HEK293T (cell line): ENCODE data around the gene FAM229B.

Experiments used
- ARNT ChIP-seq: fragments of 450-650 bp; IDR thresholded peaks from 2 replicates; pipeline ENCODE4 v1.6.1; 2017; ENCODE audit warnings: mild to moderate bottlenecking
- ELF4 ChIP-seq: fragments of 450-650 bp; IDR thresholded peaks from 2 replicates; pipeline ENCODE4 v1.6.1; 2017; ENCODE audit warnings: antibody characterized with exemption
- FOXK2 ChIP-seq: fragments of 450-650 bp; IDR thresholded peaks from 2 replicates; pipeline ENCODE4 v1.6.1; 2016; ENCODE audit warnings: mild to moderate bottlenecking
- HDGF ChIP-seq: fragments of 450-650 bp; IDR thresholded peaks from 2 replicates; pipeline ENCODE4 v1.6.1; 2017; ENCODE audit warnings: antibody characterized with exemption, borderline replicate concordance
- NFRKB ChIP-seq: fragments of 450-650 bp; IDR thresholded peaks from 2 replicates; pipeline ENCODE4 v1.6.1; 2016; ENCODE audit warnings: mild to moderate bottlenecking, moderate library complexity
- SP1 ChIP-seq: fragments of 450-650 bp; IDR thresholded peaks from 2 replicates; pipeline ENCODE4 v1.6.1; 2017
- SUZ12 ChIP-seq: fragments of 450-650 bp; IDR thresholded peaks from 2 replicates; pipeline ENCODE4 v1.6.1; 2016; ENCODE audit warnings: mild to moderate bottlenecking
- TF ChIP-seq, protein P1 (sequence below): fragments of 450-650 bp; IDR thresholded peaks from 2 replicates; pipeline ENCODE4 v1.6.1; 2016

DNA sequence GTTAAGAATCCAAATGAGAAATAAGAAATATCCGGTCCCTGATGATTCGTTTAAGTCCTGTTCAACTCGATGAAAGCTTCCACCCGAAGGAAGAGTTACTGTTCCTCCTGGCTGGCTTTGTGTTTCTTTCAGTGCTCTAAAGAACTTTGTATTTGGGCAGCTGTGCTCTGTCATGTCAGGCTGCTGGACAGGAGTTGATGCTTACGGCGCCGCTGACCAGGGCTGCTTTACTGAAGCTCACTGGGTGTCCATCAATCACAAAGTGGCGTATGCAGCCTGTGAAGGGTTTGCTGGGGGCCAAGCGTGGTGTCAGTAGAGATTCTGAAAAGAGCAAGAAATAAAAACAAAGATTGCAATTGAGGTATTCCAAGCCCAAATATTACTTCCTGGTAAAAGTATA, 21.9 kb downstream of the FAM229B start:
- TF ChIP-seq ELF4 (no peak), SUZ12 (no peak), NFRKB (no peak), SP1 (no peak), ARNT (no peak), HDGF (no peak), FOXK2 (no peak)
- TF ChIP-seq, protein P1, sequence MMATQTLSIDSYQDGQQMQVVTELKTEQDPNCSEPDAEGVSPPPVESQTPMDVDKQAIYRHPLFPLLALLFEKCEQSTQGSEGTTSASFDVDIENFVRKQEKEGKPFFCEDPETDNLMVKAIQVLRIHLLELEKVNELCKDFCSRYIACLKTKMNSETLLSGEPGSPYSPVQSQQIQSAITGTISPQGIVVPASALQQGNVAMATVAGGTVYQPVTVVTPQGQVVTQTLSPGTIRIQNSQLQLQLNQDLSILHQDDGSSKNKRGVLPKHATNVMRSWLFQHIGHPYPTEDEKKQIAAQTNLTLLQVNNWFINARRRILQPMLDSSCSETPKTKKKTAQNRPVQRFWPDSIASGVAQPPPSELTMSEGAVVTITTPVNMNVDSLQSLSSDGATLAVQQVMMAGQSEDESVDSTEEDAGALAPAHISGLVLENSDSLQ, result no peak
